Prostate gland (tissue), 2 donors: ENCODE data around the gene MPP3. TPM values are rescaled to one million over a fixed set of nuclear protein-coding genes. Genes with fewer than 3 reads are reported as not detected.

ENCODE experiments used
- DNase-seq: peaks from one replicate; pipeline ENCODE4 v3.0.0-alpha.2; 2019; ENCODE audit warnings: low spot score
- H3K27ac ChIP-seq, 2 donors: fragments of 200-600 bp; sonication (generic); 2 replicates each; pipeline ENCODE4 v1.5.1; 2017 to 2019
- H3K27me3 ChIP-seq: fragments of 200-600 bp; sonication (generic); replicated peaks from 2 replicates; pipeline ENCODE4 v1.5.1; 2019; ENCODE audit not compliant: insufficient read depth
- H3K36me3 ChIP-seq, 2 donors: fragments of 200-600 bp; sonication (generic); 1 replicate in 1 of 2; 2 replicates in 1 of 2; pipeline versions ENCODE4 v1.5.1 to v1.8.1; 2017 to 2019
- H3K4me1 ChIP-seq: fragments of 200-600 bp; sonication (generic); replicated peaks from 2 replicates; pipeline ENCODE4 v1.5.1; 2019
- H3K4me3 ChIP-seq, 2 donors: fragments of 200-600 bp; sonication (generic); 2 replicates each; pipeline ENCODE4 v1.5.1; 2017 to 2019
- H3K9me3 ChIP-seq: fragments of 200-600 bp; sonication (generic); 2 replicates; pipeline ENCODE4 v1.5.1; 2017
- POLR2A ChIP-seq: fragments of 450-650 bp; IDR thresholded peaks from one replicate; pipeline ENCODE4 v1.6.1; 2016; ENCODE audit warnings: antibody characterized with exemption, mild to moderate bottlenecking
- POLR2AphosphoS5 ChIP-seq: sonication (generic); formaldehyde crosslinking; IDR thresholded peaks from one replicate; pipeline ENCODE4 v1.6.1; 2017; ENCODE audit warnings: antibody characterized with exemption
- WGBS: methylation state at CpG from one replicate; pipeline ENCODE4 v1.1.5; 2018; 5-methylcytosine and 5-hydroxymethylcytosine counted together
- intact Hi-C: fragments of 100-400 bp; cut with DNase I; formaldehyde crosslinking; loops from one replicate; pipeline ENCODE4 v1.14.2; 2022
- total RNA-seq, 2 donors: library from RNA; depleted of rRNA; stranded (reverse); fragments of >200 nt; gene quantifications; one replicate each; pipeline ENCODE4 v1.1.0, GENCODE V29; 2016
- TF ChIP-seq, protein P1 (sequence below), 4 experiments: fragments of 200-600 bp in 2 of 4; fragments of 450-650 bp in 2 of 4; sonication (generic) in 2 of 4; IDR thresholded peaks; 1 replicate in 3 of 4; 2 replicates in 1 of 4; pipeline ENCODE4 v1.5.1; 2016 to 2019; ENCODE audit warnings: antibody characterized with exemption in 4 of 4, mild to moderate bottlenecking in 2 of 4, moderate library complexity in 2 of 4

Gene MPP3
- total RNA-seq, 2 donors from 2014 or later: 4.4 to 16.4 TPM

DNA sequence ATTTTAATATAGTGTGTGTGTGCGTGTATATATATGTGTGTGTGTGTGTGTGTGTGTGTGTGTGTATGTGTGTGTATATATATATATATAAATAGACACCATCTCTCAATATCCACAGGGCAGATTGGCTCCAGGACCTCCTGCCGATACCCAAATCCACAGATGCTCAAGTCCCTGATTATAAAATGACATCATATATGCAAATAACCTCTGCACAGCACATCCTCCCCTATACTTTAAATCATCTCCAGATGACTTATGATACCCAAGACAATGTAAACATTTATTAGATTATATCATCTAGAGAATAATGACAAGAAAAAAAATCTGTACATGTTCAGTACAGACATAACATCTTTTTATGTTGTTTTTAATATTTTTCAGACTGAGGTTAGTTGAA is 62.0 kb downstream of the MPP3 start:
- 93% methylated on average over 2 of the region's 2 CpGs for WGBS
- intact Hi-C loops: loop anchor here (10.0 kb wide), 1 partner anchor 366 kb away; no protein-coding TSS in a partner anchor
- no peaks in the 10 kb centered on the region for H3K27me3 ChIP-seq
- TF ChIP-seq POLR2AphosphoS5 (no peak), POLR2A (no peak)
- H3K9me3 ChIP-seq: no peaks in the 10 kb centered on the region
- no peak for DNase-seq
- H3K4me1 ChIP-seq: peaks cover 9% of the 10 kb centered on the region
- no peak overlapping the region for H3K27ac ChIP-seq
- peaks cover 0 to 14% of the 10 kb centered on the region in 2 donors for H3K36me3 ChIP-seq
- H3K4me3 ChIP-seq: no peak overlapping the region

DNA sequence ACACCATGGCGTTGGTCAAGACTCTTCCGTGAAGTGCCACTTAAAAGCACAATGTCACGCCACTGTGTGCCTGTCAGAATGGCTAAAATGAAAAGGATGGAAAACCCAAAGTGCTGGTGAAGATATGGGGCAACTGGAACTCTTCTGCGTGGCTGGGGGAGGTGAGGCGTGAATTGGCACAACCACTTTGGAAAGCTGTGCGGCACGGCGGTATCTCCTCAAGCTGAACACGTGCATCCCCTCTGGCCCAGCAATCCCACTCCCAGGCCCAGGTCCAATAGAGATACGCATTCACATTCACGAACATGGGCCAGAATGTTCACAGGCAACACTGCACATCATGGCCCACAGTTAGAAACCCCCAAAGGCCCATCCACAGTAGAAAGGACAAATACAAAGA is 63.1 kb downstream of the MPP3 start:
- Histone ChIP-seq H3K36me3 (peaks cover 0 to 14% of the 10 kb centered on the region in 2 donors), H3K4me3 (no peak overlapping the region), H3K4me1 (peaks cover 9% of the 10 kb centered on the region), H3K27me3 (no peaks in the 10 kb centered on the region), H3K9me3 (no peaks in the 10 kb centered on the region), H3K27ac (no peak overlapping the region)
- TF ChIP-seq POLR2AphosphoS5: no peak
- no peak for TF ChIP-seq POLR2A
- TF ChIP-seq, protein P1, sequence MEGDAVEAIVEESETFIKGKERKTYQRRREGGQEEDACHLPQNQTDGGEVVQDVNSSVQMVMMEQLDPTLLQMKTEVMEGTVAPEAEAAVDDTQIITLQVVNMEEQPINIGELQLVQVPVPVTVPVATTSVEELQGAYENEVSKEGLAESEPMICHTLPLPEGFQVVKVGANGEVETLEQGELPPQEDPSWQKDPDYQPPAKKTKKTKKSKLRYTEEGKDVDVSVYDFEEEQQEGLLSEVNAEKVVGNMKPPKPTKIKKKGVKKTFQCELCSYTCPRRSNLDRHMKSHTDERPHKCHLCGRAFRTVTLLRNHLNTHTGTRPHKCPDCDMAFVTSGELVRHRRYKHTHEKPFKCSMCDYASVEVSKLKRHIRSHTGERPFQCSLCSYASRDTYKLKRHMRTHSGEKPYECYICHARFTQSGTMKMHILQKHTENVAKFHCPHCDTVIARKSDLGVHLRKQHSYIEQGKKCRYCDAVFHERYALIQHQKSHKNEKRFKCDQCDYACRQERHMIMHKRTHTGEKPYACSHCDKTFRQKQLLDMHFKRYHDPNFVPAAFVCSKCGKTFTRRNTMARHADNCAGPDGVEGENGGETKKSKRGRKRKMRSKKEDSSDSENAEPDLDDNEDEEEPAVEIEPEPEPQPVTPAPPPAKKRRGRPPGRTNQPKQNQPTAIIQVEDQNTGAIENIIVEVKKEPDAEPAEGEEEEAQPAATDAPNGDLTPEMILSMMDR (IDR thresholded peaks at IDR 0.05): no peak
- WGBS: 94% methylated on average over 11 of the region's 11 CpGs
- no peak for DNase-seq
- intact Hi-C loops: loop anchor here (10.0 kb wide), 1 partner anchor 365 kb away; no protein-coding TSS in a partner anchor

DNA sequence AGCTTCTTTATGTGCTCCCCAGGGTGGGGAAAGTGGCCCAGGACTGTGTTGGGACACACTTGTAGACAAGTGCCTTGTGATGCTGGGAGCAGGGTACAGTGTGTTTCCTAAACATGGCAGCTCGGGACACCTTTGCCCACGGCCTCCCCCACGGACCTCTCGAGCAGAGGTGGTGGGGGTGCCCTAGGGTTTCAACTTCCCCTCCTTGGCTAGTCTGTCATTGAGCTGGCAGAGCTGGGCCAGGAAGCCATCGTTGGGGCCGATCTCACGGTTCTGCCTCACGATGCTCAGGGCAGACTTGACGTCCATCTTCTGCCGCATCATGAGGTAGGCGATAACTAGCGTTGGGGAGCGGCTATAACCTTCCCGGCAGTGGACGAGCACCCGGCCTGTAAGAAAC is 63.5 kb downstream of the MPP3 start:
- intact Hi-C loops: no loop called here
- Histone ChIP-seq H3K4me1 (peaks cover 9% of the 10 kb centered on the region), H3K9me3 (no peaks in the 10 kb centered on the region), H3K4me3 (no peak overlapping the region), H3K27me3 (no peaks in the 10 kb centered on the region), H3K36me3 (peaks cover 0 to 14% of the 10 kb centered on the region in 2 donors), H3K27ac (no peak overlapping the region)
- TF ChIP-seq POLR2A (no peak), POLR2AphosphoS5 (no peak)
- TF ChIP-seq, protein P1 (IDR thresholded peaks at IDR 0.05): no peak
- DNase-seq: no peak
- 85% methylated on average over 16 of the region's 16 CpGs for WGBS

DNA sequence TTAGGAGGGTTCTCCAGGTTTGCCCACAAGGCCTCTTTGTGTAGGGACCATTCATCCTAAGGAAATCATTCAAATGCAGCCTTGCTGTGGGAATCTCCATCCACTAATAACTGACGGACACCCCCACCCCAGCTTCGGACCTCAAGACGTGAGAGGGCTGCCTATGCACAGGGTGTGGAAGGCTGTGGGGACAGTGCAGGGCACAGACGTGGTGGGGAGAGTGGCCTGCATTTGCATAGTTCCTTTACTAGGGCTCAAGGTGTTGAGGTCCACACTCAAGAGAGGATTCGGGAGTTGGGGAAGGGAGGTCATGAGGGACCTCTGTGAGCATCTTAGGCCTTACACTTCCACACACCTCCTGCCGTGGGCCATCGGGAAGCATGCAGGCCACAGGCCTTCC is 64.0 kb downstream of the MPP3 start:
- Histone ChIP-seq H3K27me3 (no peaks in the 10 kb centered on the region), H3K36me3 (peaks cover 0 to 14% of the 10 kb centered on the region in 2 donors), H3K9me3 (no peaks in the 10 kb centered on the region), H3K4me3 (no peak overlapping the region), H3K27ac (no peak overlapping the region), H3K4me1 (peaks cover 9% of the 10 kb centered on the region)
- intact Hi-C loops: no loop called here
- TF ChIP-seq POLR2AphosphoS5 (no peak), POLR2A (no peak)
- TF ChIP-seq, protein P1 (IDR thresholded peaks at IDR 0.05): no peak
- WGBS: 85% methylated on average over 7 of the region's 7 CpGs
- DNase-seq: no peak

DNA sequence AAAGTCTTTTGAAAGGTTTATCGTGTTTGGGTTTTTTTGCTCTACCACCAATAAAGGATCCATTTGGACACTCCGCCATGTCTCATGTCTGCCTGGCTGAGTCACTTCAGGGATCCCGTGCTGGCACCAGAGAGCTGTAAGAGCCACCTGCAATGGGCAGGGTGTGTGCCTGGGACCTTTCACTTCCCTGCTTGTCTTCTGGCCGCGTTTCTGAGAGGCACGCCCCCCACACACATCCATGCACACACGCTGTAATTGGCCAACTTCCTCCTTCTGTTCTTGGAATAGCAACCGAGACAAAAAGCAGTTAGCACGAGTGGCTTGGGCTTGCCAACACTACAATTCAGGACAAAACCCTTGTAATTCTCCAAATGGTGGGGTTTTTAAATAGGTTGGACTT is 64.6 kb downstream of the MPP3 start:
- Histone ChIP-seq H3K9me3 (no peaks in the 10 kb centered on the region), H3K36me3 (peaks cover 0 to 14% of the 10 kb centered on the region in 2 donors), H3K4me1 (peaks cover 9% of the 10 kb centered on the region), H3K27ac (no peak overlapping the region), H3K27me3 (no peaks in the 10 kb centered on the region), H3K4me3 (no peak overlapping the region)
- WGBS: 35% methylated on average over 9 of the region's 9 CpGs
- DNase-seq: no peak
- TF ChIP-seq, protein P1 (IDR thresholded peaks at IDR 0.05): no peak
- intact Hi-C loops: no loop called here
